Left lobe of liver (tissue), 2 donors: ENCODE measurements around the gene PIGB. TPM values are rescaled to one million over a fixed set of nuclear protein-coding genes. Genes with fewer than 3 reads are reported as not detected.
"Not testable (repeated sequence)": the region's sequence is repeated elsewhere in the genome, so short reads cannot be mapped to it uniquely, and the experiment has no call there.

Experiments used
- ATAC-seq: fragments of 200-7000 bp; cut with Tn5 transposase; one replicate; pipeline ENCODE4 v1.9.1; 2020; ENCODE audit warnings: mild to moderate bottlenecking, moderate library complexity
- DNase-seq: peaks from one replicate; pipeline ENCODE4 v3.0.0-alpha.2; 2020; ENCODE audit warnings: low spot score
- total RNA-seq: library from RNA; stranded (reverse); gene quantifications from one replicate; pipeline ENCODE4 v1.2.1, GENCODE V29; 2021
- donor health status: DM: no; HTN: no; CAD: no; lungs with moderate emphysema.
- donor health status: DM: no; HTN: yes; CAD: no.

Gene PIGB
- total RNA-seq, result 5.4 TPM

DNA sequence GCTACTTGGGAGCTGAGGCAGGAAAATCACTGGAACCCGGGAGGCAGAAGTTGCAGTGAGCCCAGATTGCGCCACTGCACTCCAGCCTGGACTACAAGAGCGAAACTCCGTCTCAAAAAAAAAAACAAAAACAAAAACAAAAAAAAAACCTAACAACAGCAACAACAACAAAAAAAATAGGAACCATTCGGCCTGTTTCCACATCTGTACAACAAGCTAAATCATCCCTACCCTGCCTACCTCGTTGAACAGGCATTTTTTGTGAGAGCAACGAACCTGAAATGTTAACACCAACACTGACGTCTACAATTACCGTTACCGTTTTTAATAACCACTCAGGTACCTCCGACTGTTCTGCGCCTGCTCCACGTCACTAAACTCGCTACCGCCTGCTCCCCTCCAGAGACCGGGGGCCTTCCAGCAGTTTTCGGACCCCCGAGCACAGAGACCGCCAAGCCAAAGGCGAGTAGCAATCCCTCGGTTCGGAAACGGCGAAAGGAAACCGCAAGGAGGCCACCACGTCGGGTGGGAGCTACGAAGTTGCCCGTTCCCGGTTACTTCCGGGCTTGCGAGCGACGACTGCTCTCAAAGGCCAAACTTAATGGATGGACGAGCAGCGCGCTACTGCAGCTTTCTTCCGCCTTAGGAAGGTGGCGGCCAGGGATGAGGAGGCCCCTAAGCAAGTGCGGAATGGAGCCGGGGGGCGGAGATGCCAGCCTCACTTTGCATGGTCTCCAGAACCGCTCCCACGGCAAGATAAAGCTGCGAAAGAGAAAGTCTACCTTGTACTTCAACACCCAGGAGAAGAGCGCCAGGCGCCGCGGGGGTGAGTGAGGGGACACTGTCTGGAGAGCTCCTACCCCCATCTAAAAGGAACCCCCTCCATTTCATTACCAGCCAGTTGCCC, at the start of gene PIGB, which contains the start of gene PIGBOS1:
TSS of gene PIGB (plus strand) at position 635 of the 907 bp plus-strand sequence. CDS start at position 664, 29 bp downstream.
TSS of gene PIGBOS1 (minus strand) at position 536 of the 907 bp plus-strand sequence. CDS start 1,331 bp downstream, outside the sequence.
- peak; percentile 97 for ATAC-seq
- peak; percentile 88 for DNase-seq

GRCh38 chr15:55270291-55270690, 48.7 kb upstream of the PIGB start:
- no peak for DNase-seq
- ATAC-seq, result no peak

- ATAC-seq, result no peak
These were observed 42.7 kb upstream of the PIGB start for GRCh38 chr15:55276324-55276723.

GRCh38 chr15:55277116-55277564, 41.9 kb upstream of the PIGB start:
- ATAC-seq (no peak), DNase-seq (no peak)

More at GRCh38 chr15:55276324-55276723, 42.7 kb upstream of the PIGB start:
- DNase-seq, result no peak

DNA sequence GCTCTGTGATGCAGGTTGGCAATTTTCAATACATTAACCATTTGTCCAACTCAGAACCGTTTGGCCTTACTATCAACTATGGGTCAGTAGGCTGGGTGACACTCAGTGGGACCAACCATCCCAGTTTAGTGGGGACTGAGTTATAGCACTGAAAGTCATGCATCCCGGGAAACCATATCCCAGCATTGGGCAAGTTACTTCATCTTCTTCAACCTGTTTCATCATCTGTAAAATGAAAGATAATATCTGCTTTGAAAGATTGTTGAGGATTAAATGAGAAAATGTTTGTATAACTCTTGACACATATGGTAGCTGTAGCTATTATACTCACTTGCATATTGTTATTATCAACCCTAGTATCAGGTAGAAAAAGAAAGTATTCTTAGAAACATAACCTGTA, 41.3 kb upstream of the PIGB start:
- ATAC-seq (no peak), DNase-seq (no peak)

DNA sequence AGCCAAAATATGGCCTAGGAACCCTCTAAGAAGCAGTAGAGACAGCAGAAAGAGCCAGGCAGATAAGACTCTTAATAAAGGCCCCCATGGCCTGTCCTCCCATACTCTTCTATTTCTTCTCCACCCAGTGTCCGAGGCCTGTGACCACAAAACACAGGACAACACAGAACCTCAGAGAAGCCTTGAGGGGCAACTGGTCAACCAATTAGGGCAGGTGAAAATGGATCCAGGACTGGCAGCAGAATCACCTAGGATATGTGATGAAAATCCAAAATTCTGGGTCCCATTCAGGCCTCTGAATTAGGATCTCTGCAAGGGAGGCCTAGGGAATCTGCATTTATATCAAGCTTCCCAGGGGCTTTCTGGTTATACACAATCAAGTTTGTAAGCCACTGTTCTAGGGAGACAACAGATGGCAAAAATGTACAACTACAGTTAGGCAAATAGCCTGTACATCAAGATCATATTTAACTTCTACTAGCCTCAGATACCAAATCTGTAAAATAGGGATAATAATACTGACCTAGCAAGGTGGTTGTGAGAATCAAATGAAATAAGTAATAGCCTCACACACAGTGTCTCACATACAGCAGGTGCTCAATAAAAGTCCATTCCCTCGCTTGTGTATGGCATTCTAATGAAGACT, 39.8 kb upstream of the PIGB start:
- DNase-seq (no peak), ATAC-seq (no peak)

DNA sequence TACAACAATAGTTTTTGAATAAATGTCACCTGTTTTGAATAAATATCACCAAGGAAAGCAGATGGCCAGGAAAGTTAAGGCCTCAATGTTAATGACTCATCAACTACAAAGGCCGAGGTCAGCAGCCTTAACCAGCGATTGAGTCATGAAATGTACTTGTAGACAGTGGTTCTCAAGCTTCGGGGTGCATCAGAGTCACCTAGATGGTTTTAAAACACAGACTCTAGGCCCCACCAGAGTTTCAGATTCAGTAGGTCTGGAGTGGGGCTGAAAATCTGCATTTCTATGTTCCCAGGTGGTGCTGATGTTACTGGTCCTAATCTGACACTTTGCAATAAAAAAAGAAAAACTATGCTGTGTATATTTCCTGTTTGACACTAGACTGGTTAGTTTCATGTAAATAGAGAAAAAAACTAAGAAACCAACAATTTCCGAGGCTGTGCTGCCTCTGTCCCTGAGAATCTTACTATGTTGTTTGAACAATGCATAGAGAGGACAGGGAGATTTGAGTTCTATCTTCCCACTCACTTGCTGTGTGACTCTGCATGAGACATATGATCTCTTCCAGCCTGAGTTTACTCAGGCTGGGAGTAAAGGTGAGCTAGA, 39.2 kb upstream of the PIGB start:
- ATAC-seq (no peak), DNase-seq (no peak)

DNA sequence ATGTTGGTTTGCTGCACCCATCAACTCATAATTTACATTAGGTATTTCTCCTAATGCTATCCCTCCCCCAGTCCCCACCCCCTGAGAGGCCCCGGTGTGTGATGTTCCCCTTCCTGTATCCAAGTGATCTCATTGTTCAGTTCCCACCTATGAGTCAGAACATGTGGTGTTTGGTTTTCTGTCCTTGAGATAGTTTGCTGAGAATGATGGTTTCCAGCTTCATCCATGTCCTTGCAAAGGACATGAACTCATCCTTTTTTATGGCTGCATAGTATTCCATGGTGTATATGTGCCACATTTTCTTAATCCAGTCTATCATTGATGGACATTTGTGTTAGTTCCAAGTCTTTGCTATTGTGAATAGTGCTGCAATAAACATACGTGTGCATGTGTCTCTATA, 38.4 kb upstream of the PIGB start:
- not testable (repeated sequence) for DNase-seq, ATAC-seq

DNA sequence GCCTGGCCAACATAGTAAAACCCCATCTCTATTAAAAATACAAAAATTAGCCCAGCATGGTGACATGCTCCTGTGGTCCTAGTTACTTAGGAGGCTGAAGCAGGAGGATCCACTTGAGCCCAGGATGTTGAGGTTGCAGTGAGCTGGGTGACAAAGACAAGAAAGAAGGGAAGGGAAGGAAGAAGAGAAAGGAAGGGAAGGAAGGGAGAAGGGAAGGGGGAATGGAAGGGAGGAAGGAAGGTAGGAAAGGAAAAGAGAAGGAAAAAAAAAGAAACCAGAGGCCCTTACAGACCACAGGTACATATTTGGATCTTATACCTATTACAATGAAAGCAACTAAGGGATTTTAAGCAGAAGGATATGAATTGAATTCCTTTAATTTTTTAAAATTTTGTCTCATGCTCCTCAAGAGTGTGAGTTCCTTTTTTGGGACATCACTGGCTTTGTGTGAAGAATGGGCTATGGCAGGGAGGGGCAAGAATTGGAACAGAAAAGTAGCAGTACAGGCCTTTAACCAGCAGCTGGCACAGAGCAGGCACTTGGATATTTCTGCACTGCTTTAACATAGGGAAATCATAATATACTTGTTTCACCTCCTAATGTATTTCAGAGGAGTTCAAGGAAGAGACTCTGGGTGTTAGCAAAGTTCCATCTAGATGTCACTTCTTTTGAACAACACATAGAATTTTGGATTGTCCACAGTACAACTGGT, 37.3 kb upstream of the PIGB start:
- ATAC-seq (no peak), DNase-seq (no peak)

DNA sequence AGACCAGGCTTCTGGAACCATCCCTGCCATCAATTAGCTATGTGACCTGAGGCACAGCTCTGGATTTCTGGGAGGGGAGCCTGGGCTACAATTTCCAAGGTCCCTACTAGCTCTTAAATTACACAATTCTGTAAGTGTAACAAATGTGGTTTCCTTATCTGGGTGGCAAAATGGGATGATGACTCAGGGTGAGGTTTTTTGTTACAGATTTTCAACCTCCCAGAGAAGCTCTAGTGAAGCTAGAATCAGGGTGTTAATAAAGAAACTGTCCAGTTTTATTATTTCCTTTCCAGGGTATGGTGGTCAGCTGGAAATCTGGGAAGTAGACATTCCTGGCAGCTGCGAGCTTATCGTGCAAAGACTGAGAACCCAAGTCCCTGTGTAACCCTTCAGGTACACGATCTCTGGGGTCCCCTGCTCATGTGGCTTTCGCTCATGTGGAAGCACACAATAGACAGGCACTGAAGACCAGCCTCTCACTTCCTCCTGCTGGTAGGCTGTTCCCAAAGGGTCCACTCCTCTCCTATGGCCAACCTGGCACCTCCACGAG, 36.7 kb upstream of the PIGB start:
- no peak for ATAC-seq
- DNase-seq, result no peak

- ATAC-seq (no peak), DNase-seq (no peak)
These were observed 35.5 kb upstream of the PIGB start for GRCh38 chr15:55283379-55284147.

GRCh38 chr15:55284426-55284825, 34.6 kb upstream of the PIGB start:
- no peak for DNase-seq
- no peak for ATAC-seq

DNA sequence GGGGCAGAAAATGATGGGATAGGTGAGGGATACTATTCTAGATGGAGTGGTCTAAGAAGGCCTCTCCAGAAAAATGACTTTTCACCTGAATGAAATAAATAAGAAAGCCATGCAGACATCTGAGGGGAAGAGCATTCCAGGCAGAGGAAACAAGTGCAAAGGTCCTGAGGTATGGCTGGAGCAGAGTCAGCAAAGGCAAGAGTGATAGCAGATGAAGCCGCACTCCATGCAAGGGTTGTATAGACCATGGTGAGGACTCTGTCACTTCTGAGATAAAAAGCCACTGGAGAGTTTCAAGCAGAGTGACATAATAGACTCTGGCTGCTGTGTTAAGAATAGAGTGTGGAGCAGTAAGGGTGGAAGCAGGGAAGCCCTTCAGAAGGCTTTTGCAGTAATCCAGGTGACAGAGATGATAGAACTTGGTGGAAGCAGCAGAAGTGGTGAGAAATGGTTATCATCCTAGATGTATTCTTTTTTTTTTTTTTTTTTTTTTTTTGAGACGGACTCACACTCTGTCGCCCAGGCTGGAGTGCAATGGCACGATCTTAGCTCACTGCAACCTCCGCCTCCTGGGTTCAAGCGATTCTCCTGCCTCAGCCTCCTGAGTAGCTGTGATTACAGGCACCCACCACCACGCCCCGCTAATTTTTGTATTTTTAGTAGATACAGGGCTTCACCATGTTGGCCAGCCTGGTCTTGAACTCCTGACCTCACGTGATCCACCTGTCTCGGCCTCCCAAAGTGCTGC, 32.4 kb upstream of the PIGB start:
- not testable (repeated sequence) for DNase-seq, ATAC-seq

- ATAC-seq (no peak), DNase-seq (no peak)
These were observed 30.9 kb upstream of the PIGB start for GRCh38 chr15:55288006-55288717.

- peak; percentile 64 for ATAC-seq
- peak; percentile 65 for DNase-seq
These were observed 29.8 kb upstream of the PIGB start for GRCh38 chr15:55289011-55289745.

DNA sequence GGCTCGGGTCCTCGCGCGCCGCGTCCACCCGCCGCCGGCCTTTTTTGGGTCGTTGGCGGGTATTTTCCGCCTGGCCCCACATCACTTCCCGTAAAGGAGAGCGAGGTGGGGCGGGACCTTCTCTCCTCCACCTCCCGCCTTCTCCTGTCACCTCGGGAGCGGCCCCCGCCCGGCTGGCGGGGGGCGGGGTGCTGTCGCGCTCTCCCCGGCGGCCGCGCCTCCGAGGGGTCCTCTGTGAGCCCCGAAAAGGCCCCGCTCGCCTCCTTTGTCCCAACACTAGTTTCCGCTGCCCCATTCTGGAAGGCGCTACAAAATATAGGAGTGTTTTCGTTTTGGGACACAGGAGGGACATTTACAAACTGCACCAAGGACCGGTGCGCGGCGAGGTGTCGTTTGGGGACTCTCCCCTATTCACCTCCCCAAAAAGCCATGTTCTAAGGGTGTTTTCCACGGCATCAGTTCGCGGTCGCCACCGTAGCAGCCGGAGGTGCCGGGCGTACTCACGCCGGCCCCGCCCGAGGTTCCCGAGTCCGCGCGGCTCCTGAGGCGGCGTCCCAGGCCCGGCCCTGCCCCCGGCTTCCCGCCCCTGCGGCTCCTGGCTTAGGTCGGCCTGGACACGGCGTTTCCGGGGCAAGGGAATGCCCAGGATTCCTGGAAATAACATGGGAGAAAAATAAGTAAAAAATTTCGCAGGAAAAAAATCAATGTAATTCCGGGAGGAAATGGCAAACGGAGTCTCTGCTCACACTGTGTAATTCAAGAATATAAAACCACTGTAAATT, 29.1 kb upstream of the PIGB start, which contains the start of gene RAB27A:
TSS of gene RAB27A (minus strand) at position 68 of the 782 bp plus-strand sequence. CDS start 54,879 bp downstream, outside the sequence.
- ATAC-seq, result peak; percentile 89

More for the DNA sequence above, 29.1 kb upstream of the PIGB start, which contains the start of gene RAB27A:
- DNase-seq, result peak; percentile 86
